H1 (cell line): ENCODE data around the gene HYAL4.
"Not testable (repeated sequence)": the region's sequence is repeated elsewhere in the genome, so short reads cannot be mapped to it uniquely, and the experiment has no call there.

ENCODE experiments used
- ATF3 ChIP-seq: IDR thresholded peaks from 2 replicates; pipeline ENCODE4 v1.6.1; 2011; ENCODE audit warnings: low read depth, mild to moderate bottlenecking, low read length; ENCODE audit not compliant: insufficient read depth
- EP300 ChIP-seq, 2 experiments: IDR thresholded peaks; 1 replicate in 1 of 2; 2 replicates in 1 of 2; pipeline ENCODE4 v1.6.1; 2011 to 2012; ENCODE audit warnings: low read depth in 2 of 2, low read length in 2 of 2, mild to moderate bottlenecking in 2 of 2, borderline replicate concordance in 1 of 2, inconsistent platforms in 1 of 2, moderate library complexity in 1 of 2
- JUND ChIP-seq: IDR thresholded peaks from 2 replicates; pipeline ENCODE4 v1.6.1; 2011; ENCODE audit warnings: mild to moderate bottlenecking, improper control_type of control experiment, low read length
- KDM5A ChIP-seq: fragments of 200-600 bp; IDR thresholded peaks from 2 replicates; pipeline ENCODE4 v1.7.1; 2012; ENCODE audit warnings: mild to moderate bottlenecking, low read length, inconsistent platforms, mixed read lengths
- NANOG ChIP-seq: IDR thresholded peaks from 2 replicates; pipeline ENCODE4 v1.6.1; 2011; ENCODE audit warnings: low read length, low read depth, mild to moderate bottlenecking, inconsistent platforms; ENCODE audit not compliant: insufficient read depth, poor library complexity, severe bottlenecking
- POLR2A ChIP-seq, 2 experiments: IDR thresholded peaks; 1 replicate in 1 of 2; 2 replicates in 1 of 2; pipeline ENCODE4 v1.6.1; 2011; ENCODE audit warnings: low read depth in 2 of 2, low read length in 2 of 2, mild to moderate bottlenecking in 2 of 2; ENCODE audit errors: control extremely low read depth in 1 of 2
- SP1 ChIP-seq: IDR thresholded peaks from 2 replicates; pipeline ENCODE4 v1.6.1; 2011; ENCODE audit warnings: low read depth, low read length
- TEAD4 ChIP-seq: IDR thresholded peaks from 2 replicates; pipeline ENCODE4 v1.6.1; 2012; ENCODE audit warnings: low read depth, low read length, inconsistent platforms, mixed read lengths
- USF2 ChIP-seq: IDR thresholded peaks from 2 replicates; pipeline ENCODE4 v1.6.1; 2011; ENCODE audit warnings: low read length, improper control_type of control experiment
- TF ChIP-seq, protein P1 (sequence below), 3 experiments: IDR thresholded peaks; 1 replicate in 2 of 3; 2 replicates in 1 of 3; pipeline versions ENCODE4 v1.5.1 to v1.6.1; 2011; ENCODE audit warnings: low read length in 3 of 3, mild to moderate bottlenecking in 3 of 3, inconsistent platforms in 2 of 3, low read depth in 1 of 3, moderate library complexity in 1 of 3; ENCODE audit not compliant: insufficient read depth in 1 of 3; ENCODE audit errors: control extremely low read depth in 1 of 3

GRCh38 chr7:123856428-123856827 is 11.5 kb downstream of the HYAL4 start:
- not testable (repeated sequence) for TF ChIP-seq EP300 (IDR thresholded peaks at IDR 0.05; ENCODE audit: borderline replicate concordance in 1 of 2, low read depth in 2 of 2, low read length in 2 of 2); USF2; SP1; KDM5A; TEAD4; JUND; ATF3; NANOG; POLR2A (IDR thresholded peaks at IDR 0.05; ENCODE audit: control extremely low read depth in 1 of 2, low read depth in 2 of 2, low read length in 2 of 2)
- TF ChIP-seq, protein P1, sequence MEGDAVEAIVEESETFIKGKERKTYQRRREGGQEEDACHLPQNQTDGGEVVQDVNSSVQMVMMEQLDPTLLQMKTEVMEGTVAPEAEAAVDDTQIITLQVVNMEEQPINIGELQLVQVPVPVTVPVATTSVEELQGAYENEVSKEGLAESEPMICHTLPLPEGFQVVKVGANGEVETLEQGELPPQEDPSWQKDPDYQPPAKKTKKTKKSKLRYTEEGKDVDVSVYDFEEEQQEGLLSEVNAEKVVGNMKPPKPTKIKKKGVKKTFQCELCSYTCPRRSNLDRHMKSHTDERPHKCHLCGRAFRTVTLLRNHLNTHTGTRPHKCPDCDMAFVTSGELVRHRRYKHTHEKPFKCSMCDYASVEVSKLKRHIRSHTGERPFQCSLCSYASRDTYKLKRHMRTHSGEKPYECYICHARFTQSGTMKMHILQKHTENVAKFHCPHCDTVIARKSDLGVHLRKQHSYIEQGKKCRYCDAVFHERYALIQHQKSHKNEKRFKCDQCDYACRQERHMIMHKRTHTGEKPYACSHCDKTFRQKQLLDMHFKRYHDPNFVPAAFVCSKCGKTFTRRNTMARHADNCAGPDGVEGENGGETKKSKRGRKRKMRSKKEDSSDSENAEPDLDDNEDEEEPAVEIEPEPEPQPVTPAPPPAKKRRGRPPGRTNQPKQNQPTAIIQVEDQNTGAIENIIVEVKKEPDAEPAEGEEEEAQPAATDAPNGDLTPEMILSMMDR (IDR thresholded peaks at IDR 0.05; ENCODE audit: control extremely low read depth in 1 of 3, insufficient read depth in 1 of 3, low read depth in 1 of 3, low read length in 3 of 3), result not testable (repeated sequence)
